Stomach (tissue), 9 donors: ENCODE data around the gene RAC3. TPM values are rescaled to one million over a fixed set of nuclear protein-coding genes. Genes with fewer than 3 reads are reported as not detected.

Source experiments
- DNase-seq, 2 donors: peaks; one replicate each; pipeline versions ENCODE4 v3.0.0 to v3.0.0-alpha.2; 2013 to 2019
- H3K27ac ChIP-seq, 5 donors: fragments of 200-600 bp in 4 of 5; sonication (generic) in 4 of 5; one replicate each; pipeline ENCODE4 v1.5.1; 2013 to 2019; ENCODE audit warnings: mild to moderate bottlenecking in 1 of 5, moderate library complexity in 1 of 5
- H3K27me3 ChIP-seq, 3 donors: fragments of 200-600 bp; sonication (generic); one replicate each; pipeline ENCODE4 v1.5.1; 2017 to 2019; ENCODE audit warnings: mixed run types in 1 of 3
- H3K36me3 ChIP-seq, 4 donors: fragments of 200-600 bp; sonication (generic); 1 replicate in 3 of 4; 2 replicates in 1 of 4; pipeline ENCODE4 v1.5.1; 2016 to 2019
- H3K4me1 ChIP-seq, 4 donors: fragments of 200-600 bp; sonication (generic); one replicate each; pipeline ENCODE4 v1.5.1; 2016 to 2019
- H3K4me3 ChIP-seq, 4 donors: fragments of 200-600 bp; sonication (generic) in 3 of 4; one replicate each; pipeline ENCODE4 v1.5.1; 2016 to 2019; ENCODE audit warnings: mild to moderate bottlenecking in 1 of 4
- H3K9me3 ChIP-seq, 4 donors: fragments of 200-600 bp; sonication (generic); one replicate each; pipeline ENCODE4 v1.5.1; 2016 to 2019
- EP300 ChIP-seq: sonication (generic); formaldehyde crosslinking; IDR thresholded peaks from one replicate; pipeline ENCODE4 v1.6.1; 2017; ENCODE audit warnings: antibody characterized with exemption
- POLR2A ChIP-seq, 4 donors: fragments of 450-650 bp; IDR thresholded peaks; one replicate each; pipeline ENCODE4 v1.6.1; 2016; ENCODE audit warnings: antibody characterized with exemption in 4 of 4, control low read depth in 2 of 4, mild to moderate bottlenecking in 1 of 4, moderate library complexity in 1 of 4
- POLR2AphosphoS5 ChIP-seq, 3 donors: sonication (generic); formaldehyde crosslinking; IDR thresholded peaks; one replicate each; pipeline ENCODE4 v1.6.1; 2016; ENCODE audit warnings: antibody characterized with exemption in 3 of 3
- WGBS, 5 donors: extraction: QIAGEN DNeasy Blood & Tissue Kit in 3 of 5; methylation state at CpG; one replicate each; pipeline versions ENCODE4 v1.1.5 to v1.1.7; 2013 to 2018; 5-methylcytosine and 5-hydroxymethylcytosine counted together
- intact Hi-C: fragments of 100-400 bp; cut with DNase I; formaldehyde crosslinking; loops from one replicate; pipeline ENCODE4 v1.15.1; 2023; ENCODE audit warnings: low total_unique reads
- polyA plus RNA-seq, 3 donors: library from polyadenylated mRNA; stranded (reverse); fragments of 200-250 nt; gene quantifications; one replicate each; pipeline ENCODE4 v1.2.3, GENCODE V29; 2013
- total RNA-seq, 5 donors: library from RNA; depleted of rRNA; stranded (reverse); fragments of >200 nt; gene quantifications; one replicate each; pipeline versions ENCODE4 v1.1.0 to v1.2.3, GENCODE V29; 2014 to 2016
- TF ChIP-seq, protein P1 (sequence below), 7 experiments: fragments of 450-650 bp in 4 of 7; fragments of 200-600 bp in 3 of 7; sonication (generic) in 3 of 7; IDR thresholded peaks; one replicate each; pipeline ENCODE4 v1.5.1; 2016 to 2019; ENCODE audit warnings: antibody characterized with exemption in 7 of 7, control low read depth in 2 of 7, mild to moderate bottlenecking in 1 of 7
- donor health status: healthy with polysubstance abuse.
- donor health status: Bipolar disorder and iron deficiency.
- donor health status: healthy.

The RAC3 gene
- total and polyA plus RNA-seq, 8 donors, result 1.2 to 24.8 (median 11.6) TPM; not detected in 1

DNA sequence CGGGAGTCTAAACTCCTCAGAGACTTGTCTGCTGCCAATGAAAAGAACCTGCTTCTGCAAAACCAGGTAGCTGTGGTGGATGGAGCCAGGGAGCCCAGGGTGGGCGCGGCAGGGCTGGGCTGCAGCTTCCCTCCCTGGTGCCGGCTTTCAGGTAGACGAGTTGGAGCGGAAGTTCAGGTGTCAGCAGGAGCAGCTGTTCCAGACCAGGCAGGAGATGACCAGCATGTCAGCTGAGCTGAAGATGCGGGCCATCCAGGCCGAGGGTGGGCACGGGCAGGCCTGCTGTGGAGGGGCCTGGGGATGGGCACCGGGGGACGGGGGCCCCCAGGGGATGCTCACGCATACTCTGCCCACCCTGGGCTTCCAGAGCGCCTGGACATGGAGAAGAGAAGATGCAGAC lies 3.2 kb upstream of the RAC3 start:
- Histone ChIP-seq H3K36me3 (peaks cover 0 to 21% (median 10%) of the 10 kb centered on the region in 4 donors), H3K27ac (no peak overlapping the region), H3K4me3 (no peak overlapping the region), H3K9me3 (no peaks in the 10 kb centered on the region), H3K27me3 (peaks cover 0 to 14% (median 8%) of the 10 kb centered on the region in 3 donors), H3K4me1 (peaks cover 27 to 48% (median 43%) of the 10 kb centered on the region in 4 donors)
- WGBS, 5 donors, result 95 to 100% (median 97%) methylated on average over 8 to 13 of the region's 13 CpGs
- DNase-seq, result no peak
- TF ChIP-seq POLR2A (IDR thresholded peaks at IDR 0.05) (no peak), EP300 (no peak), POLR2AphosphoS5 (IDR thresholded peaks at IDR 0.05) (no peak)
- TF ChIP-seq, protein P1, sequence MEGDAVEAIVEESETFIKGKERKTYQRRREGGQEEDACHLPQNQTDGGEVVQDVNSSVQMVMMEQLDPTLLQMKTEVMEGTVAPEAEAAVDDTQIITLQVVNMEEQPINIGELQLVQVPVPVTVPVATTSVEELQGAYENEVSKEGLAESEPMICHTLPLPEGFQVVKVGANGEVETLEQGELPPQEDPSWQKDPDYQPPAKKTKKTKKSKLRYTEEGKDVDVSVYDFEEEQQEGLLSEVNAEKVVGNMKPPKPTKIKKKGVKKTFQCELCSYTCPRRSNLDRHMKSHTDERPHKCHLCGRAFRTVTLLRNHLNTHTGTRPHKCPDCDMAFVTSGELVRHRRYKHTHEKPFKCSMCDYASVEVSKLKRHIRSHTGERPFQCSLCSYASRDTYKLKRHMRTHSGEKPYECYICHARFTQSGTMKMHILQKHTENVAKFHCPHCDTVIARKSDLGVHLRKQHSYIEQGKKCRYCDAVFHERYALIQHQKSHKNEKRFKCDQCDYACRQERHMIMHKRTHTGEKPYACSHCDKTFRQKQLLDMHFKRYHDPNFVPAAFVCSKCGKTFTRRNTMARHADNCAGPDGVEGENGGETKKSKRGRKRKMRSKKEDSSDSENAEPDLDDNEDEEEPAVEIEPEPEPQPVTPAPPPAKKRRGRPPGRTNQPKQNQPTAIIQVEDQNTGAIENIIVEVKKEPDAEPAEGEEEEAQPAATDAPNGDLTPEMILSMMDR (IDR thresholded peaks at IDR 0.05), result no peak
- intact Hi-C loops, result loop anchor here (2.0 kb wide), 1 partner anchor 127 kb away; no protein-coding TSS in a partner anchor

GRCh38 chr17:82028966-82029365 lies 2.5 kb upstream of the RAC3 start:
- H3K27ac ChIP-seq, result no peak overlapping the region
- no peak for DNase-seq
- 92 to 99% (median 98%) methylated on average over 7 to 9 of the region's 9 CpGs for WGBS, 5 donors

GRCh38 chr17:82029391-82029790 lies 2.1 kb upstream of the RAC3 start:
- no peak overlapping the region for H3K4me3 ChIP-seq
- no peaks in the 10 kb centered on the region for H3K9me3 ChIP-seq
- TF ChIP-seq POLR2A (IDR thresholded peaks at IDR 0.05), result no peak
- TF ChIP-seq, protein P1 (IDR thresholded peaks at IDR 0.05), result no peak
- TF ChIP-seq EP300, result no peak
- no peak for TF ChIP-seq POLR2AphosphoS5 (IDR thresholded peaks at IDR 0.05)
- intact Hi-C loops, result loop anchor here (2.0 kb wide), 1 partner anchor 125 kb away; no protein-coding TSS in a partner anchor
- H3K36me3 ChIP-seq, result peaks cover 0 to 21% (median 10%) of the 10 kb centered on the region in 4 donors
- 83 to 92% (median 90%) methylated on average over 7 to 16 of the region's 16 CpGs for WGBS, 5 donors
- H3K27ac ChIP-seq, result no peak overlapping the region
- H3K27me3 ChIP-seq, result peaks cover 0 to 14% (median 8%) of the 10 kb centered on the region in 3 donors
- no peak for DNase-seq
- peaks cover 18 to 37% (median 36%) of the 10 kb centered on the region in 4 donors for H3K4me1 ChIP-seq

More at GRCh38 chr17:82028966-82029365, 2.5 kb upstream of the RAC3 start:
- Histone ChIP-seq H3K9me3 (no peaks in the 10 kb centered on the region), H3K27me3 (peaks cover 0 to 14% (median 8%) of the 10 kb centered on the region in 3 donors), H3K4me1 (peaks cover 22 to 40% (median 37%) of the 10 kb centered on the region in 4 donors), H3K4me3 (no peak overlapping the region), H3K36me3 (peaks cover 0 to 21% (median 10%) of the 10 kb centered on the region in 4 donors)
- intact Hi-C loops, result loop anchor here (2.0 kb wide), 1 partner anchor 126 kb away; no protein-coding TSS in a partner anchor
- TF ChIP-seq, protein P1 (IDR thresholded peaks at IDR 0.05), result no peak
- no peak for TF ChIP-seq EP300
- TF ChIP-seq POLR2AphosphoS5 (IDR thresholded peaks at IDR 0.05), result no peak
- TF ChIP-seq POLR2A (IDR thresholded peaks at IDR 0.05), result no peak

GRCh38 chr17:82029990-82030469 lies 1.4 kb upstream of the RAC3 start:
- intact Hi-C loops, result loop anchor here (2.0 kb wide), 1 partner anchor 125 kb away; no protein-coding TSS in a partner anchor
- DNase-seq, result no peak
- peak overlapping the region in 3 of 4 donors; percentile 51 to 71 (median 68) for H3K4me3 ChIP-seq
- 54 to 63% (median 60%) methylated on average over 22 to 31 of the region's 31 CpGs; no CpG with 5 or more reads in 1 of the 5 donors for WGBS, 5 donors
- H3K36me3 ChIP-seq, result peaks cover 0 to 21% (median 14%) of the 10 kb centered on the region in 4 donors
- H3K27me3 ChIP-seq, result peaks cover 0 to 14% (median 8%) of the 10 kb centered on the region in 3 donors
- H3K9me3 ChIP-seq, result no peaks in the 10 kb centered on the region
- peak overlapping the region in 2 of 5 donors; percentile 11 to 73 for H3K27ac ChIP-seq
- no peak for TF ChIP-seq POLR2AphosphoS5 (IDR thresholded peaks at IDR 0.05)
- TF ChIP-seq EP300, result no peak
- TF ChIP-seq POLR2A (IDR thresholded peaks at IDR 0.05), result no peak
- TF ChIP-seq, protein P1 (IDR thresholded peaks at IDR 0.05), result no peak
- peaks cover 16 to 36% (median 31%) of the 10 kb centered on the region in 4 donors for H3K4me1 ChIP-seq
